SU-DHL-6 (cell line): ENCODE results near the gene NXN.

Source experiments
- EZH2phosphoT487 ChIP-seq: fragments of 200-600 bp; sonication (generic), shearing (Covaris generic); conservative IDR thresholded peaks from 2 replicates; pipeline ENCODE4 v1.6.1; 2018; ENCODE audit warnings: mild to moderate bottlenecking, antibody characterized with exemption, low read length, moderate library complexity, mixed read lengths
- TF ChIP-seq, protein P1 (sequence below): fragments of 200-600 bp; sonication (generic); IDR thresholded peaks from one replicate; pipeline ENCODE4 v1.5.1; 2017; ENCODE audit warnings: antibody characterized with exemption, mild to moderate bottlenecking, low read length, moderate library complexity; ENCODE audit not compliant: insufficient read depth, poor library complexity, severe bottlenecking

- TF ChIP-seq, protein P1, sequence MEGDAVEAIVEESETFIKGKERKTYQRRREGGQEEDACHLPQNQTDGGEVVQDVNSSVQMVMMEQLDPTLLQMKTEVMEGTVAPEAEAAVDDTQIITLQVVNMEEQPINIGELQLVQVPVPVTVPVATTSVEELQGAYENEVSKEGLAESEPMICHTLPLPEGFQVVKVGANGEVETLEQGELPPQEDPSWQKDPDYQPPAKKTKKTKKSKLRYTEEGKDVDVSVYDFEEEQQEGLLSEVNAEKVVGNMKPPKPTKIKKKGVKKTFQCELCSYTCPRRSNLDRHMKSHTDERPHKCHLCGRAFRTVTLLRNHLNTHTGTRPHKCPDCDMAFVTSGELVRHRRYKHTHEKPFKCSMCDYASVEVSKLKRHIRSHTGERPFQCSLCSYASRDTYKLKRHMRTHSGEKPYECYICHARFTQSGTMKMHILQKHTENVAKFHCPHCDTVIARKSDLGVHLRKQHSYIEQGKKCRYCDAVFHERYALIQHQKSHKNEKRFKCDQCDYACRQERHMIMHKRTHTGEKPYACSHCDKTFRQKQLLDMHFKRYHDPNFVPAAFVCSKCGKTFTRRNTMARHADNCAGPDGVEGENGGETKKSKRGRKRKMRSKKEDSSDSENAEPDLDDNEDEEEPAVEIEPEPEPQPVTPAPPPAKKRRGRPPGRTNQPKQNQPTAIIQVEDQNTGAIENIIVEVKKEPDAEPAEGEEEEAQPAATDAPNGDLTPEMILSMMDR, result no peak
- TF ChIP-seq EZH2phosphoT487, result no peak
Measured at GRCh38 chr17:864315-864714, 115.3 kb downstream of the NXN start.
